Measurements from ENCODE around the gene PDE4B.

Gene PDE4B

DNA sequence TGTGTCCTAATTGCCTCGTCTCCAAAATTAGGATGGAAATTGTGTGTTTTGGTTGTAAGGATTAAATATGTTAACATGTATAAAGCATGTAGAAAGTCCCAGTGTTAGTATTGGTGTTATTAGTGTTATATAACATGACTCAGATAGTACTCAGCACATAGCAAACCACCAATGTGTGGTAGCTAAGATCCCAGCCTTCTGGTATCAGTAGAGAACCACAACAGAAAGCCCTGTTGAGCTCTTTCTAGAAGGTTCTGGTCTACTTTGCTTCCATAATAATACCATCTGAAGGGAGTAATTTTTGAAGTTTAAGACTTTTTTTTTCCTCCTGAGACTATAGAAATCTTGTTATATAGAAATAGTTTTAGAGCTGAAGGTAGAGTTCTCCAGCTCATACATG lies 481.9 kb downstream of the PDE4B start:
- no peak for DNase-seq (ENCODE audit: low spot score)
- TF ChIP-seq, protein P1, sequence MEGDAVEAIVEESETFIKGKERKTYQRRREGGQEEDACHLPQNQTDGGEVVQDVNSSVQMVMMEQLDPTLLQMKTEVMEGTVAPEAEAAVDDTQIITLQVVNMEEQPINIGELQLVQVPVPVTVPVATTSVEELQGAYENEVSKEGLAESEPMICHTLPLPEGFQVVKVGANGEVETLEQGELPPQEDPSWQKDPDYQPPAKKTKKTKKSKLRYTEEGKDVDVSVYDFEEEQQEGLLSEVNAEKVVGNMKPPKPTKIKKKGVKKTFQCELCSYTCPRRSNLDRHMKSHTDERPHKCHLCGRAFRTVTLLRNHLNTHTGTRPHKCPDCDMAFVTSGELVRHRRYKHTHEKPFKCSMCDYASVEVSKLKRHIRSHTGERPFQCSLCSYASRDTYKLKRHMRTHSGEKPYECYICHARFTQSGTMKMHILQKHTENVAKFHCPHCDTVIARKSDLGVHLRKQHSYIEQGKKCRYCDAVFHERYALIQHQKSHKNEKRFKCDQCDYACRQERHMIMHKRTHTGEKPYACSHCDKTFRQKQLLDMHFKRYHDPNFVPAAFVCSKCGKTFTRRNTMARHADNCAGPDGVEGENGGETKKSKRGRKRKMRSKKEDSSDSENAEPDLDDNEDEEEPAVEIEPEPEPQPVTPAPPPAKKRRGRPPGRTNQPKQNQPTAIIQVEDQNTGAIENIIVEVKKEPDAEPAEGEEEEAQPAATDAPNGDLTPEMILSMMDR (IDR thresholded peaks at IDR 0.05), result no peak
- Histone ChIP-seq H3K27ac (peak overlapping the region in 1 of 2 donors; percentile 50), H3K4me3 (no peak overlapping the region)

DNA sequence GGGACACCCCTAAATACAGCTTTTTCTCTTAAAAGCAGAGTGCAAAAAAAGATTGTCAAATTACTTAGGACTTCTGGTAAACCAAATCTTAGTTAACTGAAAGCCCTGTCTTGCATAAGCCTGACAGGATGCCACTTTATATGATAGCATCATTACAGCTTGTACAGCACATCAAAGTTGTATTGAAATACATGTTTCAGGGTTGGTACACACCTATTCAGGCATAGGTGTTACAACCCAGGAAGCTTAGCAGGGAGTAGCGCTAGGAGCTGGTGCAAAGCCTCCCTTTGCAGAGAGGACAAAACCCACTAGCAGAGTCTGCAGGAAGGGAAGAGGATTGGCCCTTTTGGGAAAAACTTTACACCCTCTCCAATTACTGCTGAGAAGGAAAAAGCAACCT lies 482.4 kb downstream of the PDE4B start:
- peak overlapping the region in 1 of 2 donors; percentile 62 for H3K27ac ChIP-seq
- no peak overlapping the region for H3K4me3 ChIP-seq
- DNase-seq (ENCODE audit: low spot score), result no peak
- TF ChIP-seq, protein P1 (IDR thresholded peaks at IDR 0.05), result no peak

DNA sequence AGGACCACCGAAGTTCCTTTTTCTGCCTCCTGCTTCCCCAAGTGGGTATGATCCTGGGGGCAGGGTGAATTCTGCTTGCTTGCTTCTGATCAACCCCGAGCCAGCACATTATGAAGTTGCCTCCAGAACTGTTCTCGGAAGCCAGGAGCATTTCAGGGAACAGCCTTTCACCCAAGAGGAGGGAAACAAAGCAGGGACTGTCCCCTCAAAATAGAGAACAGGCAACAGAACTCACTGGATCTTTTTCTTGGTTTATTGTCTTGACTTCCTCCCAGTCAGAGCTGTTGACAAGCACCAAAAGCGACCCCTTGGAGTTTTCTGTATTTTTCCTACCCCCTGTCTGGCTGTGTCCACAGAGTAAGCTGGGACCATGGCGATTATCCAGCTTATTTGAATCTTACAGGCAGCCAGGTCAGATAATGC lies 482.9 kb downstream of the PDE4B start:
- Histone ChIP-seq H3K27ac (peak overlapping the region in 1 of 2 donors; percentile 62), H3K4me3 (no peak overlapping the region)
- TF ChIP-seq, protein P1 (IDR thresholded peaks at IDR 0.05), result no peak
- no peak for DNase-seq (ENCODE audit: low spot score)

DNA sequence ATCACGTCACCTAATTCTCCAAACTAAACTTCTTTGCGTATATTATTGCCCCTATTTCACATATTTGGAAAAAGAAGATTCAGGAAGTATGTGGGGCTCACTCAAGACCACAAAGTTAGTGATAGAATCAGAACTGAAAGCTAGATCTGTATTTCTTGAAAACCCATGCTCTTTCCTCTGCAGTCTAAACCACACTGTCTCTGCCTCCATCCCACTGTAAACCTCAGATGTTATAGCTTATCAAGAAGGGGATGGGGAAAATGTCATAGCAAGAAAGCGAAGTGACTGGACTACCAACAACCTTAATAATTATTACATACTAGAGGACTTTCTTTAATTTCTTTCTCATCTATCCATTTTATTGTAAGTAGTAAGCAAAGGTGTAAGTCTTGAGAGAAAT lies 483.5 kb downstream of the PDE4B start:
- TF ChIP-seq, protein P1 (IDR thresholded peaks at IDR 0.05), result no peak
- H3K4me3 ChIP-seq, result no peak overlapping the region
- DNase-seq (ENCODE audit: low spot score), result no peak
- H3K27ac ChIP-seq, result peak overlapping the region in 1 of 2 donors; percentile 62

DNA sequence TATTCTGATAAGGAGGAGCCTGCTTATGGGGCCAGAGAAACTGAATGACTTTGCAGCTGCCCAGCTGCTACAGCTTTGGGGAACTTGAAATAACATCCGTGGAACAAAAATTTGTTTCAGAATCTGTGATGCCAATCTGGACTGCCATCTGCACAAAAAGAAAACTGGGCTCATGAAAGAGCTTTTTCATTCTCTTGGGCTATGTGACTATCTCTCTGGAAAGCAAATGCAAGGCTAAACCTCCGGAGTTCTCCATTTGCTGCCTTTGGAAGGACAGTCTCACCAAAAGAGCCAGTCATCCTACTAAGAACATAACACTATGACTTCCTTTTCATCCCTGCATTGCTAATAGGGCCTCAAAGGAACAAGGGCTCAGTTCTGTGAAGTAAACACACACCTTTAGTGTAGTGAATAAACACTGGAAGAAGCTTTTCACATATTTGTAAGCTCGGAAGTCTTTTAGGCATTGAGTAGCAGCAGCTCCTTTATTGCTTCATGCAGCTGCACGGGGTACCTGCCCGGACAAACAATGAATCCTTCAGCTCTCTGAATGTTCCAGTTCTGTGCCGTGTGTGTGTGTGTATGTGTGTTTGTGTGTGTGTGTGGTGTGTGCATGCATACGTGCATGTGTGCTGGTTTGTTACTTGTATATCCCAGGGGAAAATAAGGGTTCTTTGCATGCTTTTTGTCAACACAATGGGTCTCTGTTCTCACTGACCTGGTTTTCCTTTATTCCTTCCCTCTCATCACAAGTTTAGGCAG lies 485.7 kb downstream of the PDE4B start:
- TF ChIP-seq, protein P1 (IDR thresholded peaks at IDR 0.05), result no peak
- peak overlapping the region in 1 of 2 donors; percentile 52 for H3K27ac ChIP-seq
- no peak overlapping the region for H3K4me3 ChIP-seq
- no peak for DNase-seq (ENCODE audit: low spot score)

DNA sequence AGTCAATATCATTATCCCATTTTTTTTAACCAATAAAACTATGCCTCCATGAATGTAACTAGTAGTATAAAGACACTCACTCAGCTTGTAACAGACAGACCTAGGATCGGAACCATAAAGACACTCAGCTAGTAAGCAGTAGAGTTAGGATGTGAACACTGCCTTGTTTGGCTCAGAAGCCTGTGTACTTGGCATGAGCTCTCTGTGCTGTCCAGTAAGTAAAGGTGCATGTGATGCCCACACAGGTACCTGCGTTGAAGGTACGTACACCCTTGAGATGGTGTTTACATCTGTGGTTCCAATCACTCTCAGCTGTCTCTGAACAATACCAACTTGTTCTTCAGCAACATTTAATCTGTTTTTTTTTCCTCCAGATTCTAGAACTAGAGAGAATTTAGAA lies 489.1 kb downstream of the PDE4B start:
- Histone ChIP-seq H3K27ac (peak overlapping the region; percentile 62 to 65), H3K4me3 (no peak overlapping the region)
- TF ChIP-seq, protein P1 (IDR thresholded peaks at IDR 0.05), result no peak
- no peak for DNase-seq (ENCODE audit: low spot score)

DNA sequence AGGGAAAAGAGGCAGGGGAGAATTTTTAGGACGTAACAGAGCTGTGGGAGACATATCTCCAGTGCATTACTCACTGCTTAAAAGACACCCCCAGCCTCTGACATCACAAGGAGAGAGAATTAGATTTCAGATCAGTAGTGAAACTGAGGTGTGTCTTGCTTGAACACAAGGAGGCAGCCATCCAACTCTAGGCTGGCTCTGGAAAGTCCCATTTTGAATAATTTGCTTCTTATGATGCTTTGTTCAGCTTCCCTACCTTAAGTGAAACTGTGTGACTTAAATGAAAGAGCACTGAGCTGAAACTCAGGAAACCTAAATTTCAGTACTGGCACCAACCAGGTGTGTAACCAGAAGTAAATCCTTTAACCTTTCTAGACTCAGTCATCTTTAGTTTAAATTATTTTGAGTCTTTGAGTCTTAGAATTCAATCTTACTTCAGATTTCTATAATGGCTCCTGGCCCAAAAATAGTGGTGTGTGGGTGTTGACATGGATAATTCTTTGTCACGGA lies 489.7 kb downstream of the PDE4B start:
- H3K27ac ChIP-seq, result peak overlapping the region; percentile 62 to 65
- DNase-seq (ENCODE audit: low spot score), result no peak
- H3K4me3 ChIP-seq, result no peak overlapping the region
- TF ChIP-seq, protein P1 (IDR thresholded peaks at IDR 0.05), result no peak

Data from coronary artery (tissue), 2 donors.